ENCODE results near the gene ZDHHC5. TPM values are rescaled to one million over a fixed set of nuclear protein-coding genes. Genes with fewer than 3 reads are reported as not detected.
A peak's percentile ranks its signal among the peaks of the same experiment; 100 is the strongest.

Gene ZDHHC5
- total RNA-seq, 1 donor from 2014 or later: 53.9 TPM

GRCh38 chr11:57624864-57625263 is 43.0 kb upstream of the ZDHHC5 start:
- H3K4me1 Mint-ChIP-seq: peaks cover 13% of the 10 kb centered on the region
- no peak overlapping the region for H3K4me3 Mint-ChIP-seq
- no peak for DNase-seq (ENCODE audit: low spot score in 2 of 2, unreplicated experiment in 2 of 2)
- peaks cover 12% of the 10 kb centered on the region for H3K36me3 Mint-ChIP-seq
- H3K27ac Mint-ChIP-seq: no peak overlapping the region
- TF ChIP-seq CTCF (IDR thresholded peaks at IDR 0.05; ENCODE audit: unreplicated experiment): no peak
- no peaks in the 10 kb centered on the region for H3K27me3 Mint-ChIP-seq (ENCODE audit: low read depth)
- H3K9me3 Mint-ChIP-seq: no peaks in the 10 kb centered on the region

GRCh38 chr11:57626895-57627294 is 41.0 kb upstream of the ZDHHC5 start:
- H3K27ac Mint-ChIP-seq: no peak overlapping the region
- no peaks in the 10 kb centered on the region for H3K27me3 Mint-ChIP-seq (ENCODE audit: low read depth)
- no peak overlapping the region for H3K4me3 Mint-ChIP-seq
- no peak for DNase-seq (ENCODE audit: low spot score in 2 of 2, unreplicated experiment in 2 of 2)
- TF ChIP-seq CTCF (IDR thresholded peaks at IDR 0.05; ENCODE audit: unreplicated experiment): no peak
- H3K9me3 Mint-ChIP-seq: no peaks in the 10 kb centered on the region
- H3K36me3 Mint-ChIP-seq: peaks cover 4% of the 10 kb centered on the region
- H3K4me1 Mint-ChIP-seq: peaks cover 17% of the 10 kb centered on the region

- H3K27ac Mint-ChIP-seq: no peak overlapping the region
- no peaks in the 10 kb centered on the region for H3K27me3 Mint-ChIP-seq (ENCODE audit: low read depth)
- no peaks in the 10 kb centered on the region for H3K9me3 Mint-ChIP-seq
- no peak for TF ChIP-seq CTCF (IDR thresholded peaks at IDR 0.05; ENCODE audit: unreplicated experiment)
- no peak overlapping the region for H3K4me3 Mint-ChIP-seq
- DNase-seq (ENCODE audit: low spot score in 2 of 2, unreplicated experiment in 2 of 2): no peak
- H3K4me1 Mint-ChIP-seq: peaks cover 28% of the 10 kb centered on the region
- H3K36me3 Mint-ChIP-seq: peaks cover 2% of the 10 kb centered on the region
Observed at GRCh38 chr11:57630171-57630570, 37.7 kb upstream of the ZDHHC5 start.

- TF ChIP-seq CTCF (IDR thresholded peaks at IDR 0.05; ENCODE audit: unreplicated experiment): no peak
- Mint-ChIP-seq H3K27ac (no peak overlapping the region), H3K36me3 (peaks cover 2% of the 10 kb centered on the region)
Observed at GRCh38 chr11:57632116-57632515, 35.8 kb upstream of the ZDHHC5 start.

GRCh38 chr11:57633394-57634070 is 34.4 kb upstream of the ZDHHC5 start:
- H3K27me3 Mint-ChIP-seq (ENCODE audit: low read depth): no peaks in the 10 kb centered on the region
- no peaks in the 10 kb centered on the region for H3K36me3 Mint-ChIP-seq
- no peaks in the 10 kb centered on the region for H3K9me3 Mint-ChIP-seq
- peak overlapping the region; percentile 73 for H3K27ac Mint-ChIP-seq
- H3K4me1 Mint-ChIP-seq: peaks cover 41% of the 10 kb centered on the region
- DNase-seq (ENCODE audit: low spot score in 2 of 2, unreplicated experiment in 2 of 2): peak in 1 of 2 experiments; percentile 45
- H3K4me3 Mint-ChIP-seq: no peak overlapping the region
- no peak for TF ChIP-seq CTCF (IDR thresholded peaks at IDR 0.05; ENCODE audit: unreplicated experiment)

More at GRCh38 chr11:57632116-57632515, 35.8 kb upstream of the ZDHHC5 start:
- H3K4me3 Mint-ChIP-seq: no peak overlapping the region
- H3K27me3 Mint-ChIP-seq (ENCODE audit: low read depth): no peaks in the 10 kb centered on the region
- no peak for DNase-seq (ENCODE audit: low spot score in 2 of 2, unreplicated experiment in 2 of 2)
- H3K9me3 Mint-ChIP-seq: no peaks in the 10 kb centered on the region
- H3K4me1 Mint-ChIP-seq: peaks cover 33% of the 10 kb centered on the region

Data from mesothelial cell of epicardium (in vitro differentiated cells).